HG03039 (cell line): ENCODE data around the gene DCAF7.

Source experiments
- ATAC-seq: cut with Tn5 transposase; IDR thresholded peaks from one replicate; pipeline ENCODE4 v1.9.1; 2021; ENCODE audit warnings: mild to moderate bottlenecking, moderate library complexity; ENCODE audit not compliant: unreplicated experiment

Gene DCAF7

GRCh38 chr17:63524051-63524450 lies 26.2 kb upstream of the DCAF7 start:
- ATAC-seq: no peak

GRCh38 chr17:63525190-63525946 lies 24.9 kb upstream of the DCAF7 start:
- ATAC-seq: no peak

GRCh38 chr17:63526861-63527260 lies 23.4 kb upstream of the DCAF7 start:
- ATAC-seq: no peak

GRCh38 chr17:63528183-63528582 lies 22.1 kb upstream of the DCAF7 start:
- ATAC-seq: no peak

- ATAC-seq: no peak
Measured at GRCh38 chr17:63529711-63530556, 20.3 kb upstream of the DCAF7 start.

GRCh38 chr17:63530557-63531021 lies 19.7 kb upstream of the DCAF7 start:
- no peak for ATAC-seq

- no peak for ATAC-seq
Measured at GRCh38 chr17:63531022-63531965, 19.0 kb upstream of the DCAF7 start.

GRCh38 chr17:63533433-63534077 lies 16.7 kb upstream of the DCAF7 start:
- no peak for ATAC-seq

GRCh38 chr17:63534078-63534570 lies 16.2 kb upstream of the DCAF7 start:
- no peak for ATAC-seq

GRCh38 chr17:63534816-63535455 lies 15.3 kb upstream of the DCAF7 start:
- no peak for ATAC-seq

GRCh38 chr17:63535640-63536039 lies 14.6 kb upstream of the DCAF7 start:
- no peak for ATAC-seq

- ATAC-seq: no peak
Measured at GRCh38 chr17:63537001-63537400, 13.3 kb upstream of the DCAF7 start.

GRCh38 chr17:63537991-63538692 lies 12.1 kb upstream of the DCAF7 start:
- no peak for ATAC-seq

GRCh38 chr17:63538693-63539595 lies 11.3 kb upstream of the DCAF7 start:
- ATAC-seq: no peak

GRCh38 chr17:63540590-63540989 lies 9.7 kb upstream of the DCAF7 start:
- no peak for ATAC-seq

GRCh38 chr17:63542218-63542545 lies 8.1 kb upstream of the DCAF7 start:
- ATAC-seq: no peak

GRCh38 chr17:63542942-63543821 lies 7.1 kb upstream of the DCAF7 start:
- ATAC-seq: no peak
